B cell (primary cell): ENCODE data around the gene ZNF709. TPM values are rescaled to one million over a fixed set of nuclear protein-coding genes. Genes with fewer than 3 reads are reported as not detected.

Source experiments
- ATAC-seq: fragments of 200-7000 bp; cut with Tn5 transposase; one replicate; pipeline ENCODE4 v1.10.0; 2021; ENCODE audit warnings: low read depth, mild to moderate bottlenecking, moderate number of reproducible peaks, moderate library complexity
- CTCF ChIA-PET: fragments of 350-600 bp; sonication (Branson Sonifier 250); formaldehyde crosslinking; loops from one replicate; lab custom pipeline; 2021; ENCODE audit warnings: antibody characterized with exemption, inconsistent platforms; lab: Charles Lee
- POLR2A ChIA-PET: fragments of 350-600 bp; sonication (Branson Sonifier 250); formaldehyde crosslinking; loops from one replicate; lab custom pipeline; 2021; ENCODE audit warnings: antibody characterized with exemption; lab: Charles Lee
- DNase-seq: peaks from one replicate; pipeline ENCODE4 v3.0.0; 2013
- H2AFZ ChIP-seq: 2 replicates; pipeline ENCODE4 v1.6.1; 2012; ENCODE audit warnings: mild to moderate bottlenecking, low read depth, low read length; ENCODE audit not compliant: insufficient read depth, poor library complexity, severe bottlenecking
- H3K27ac ChIP-seq, 2 donors: 1 replicate in 1 of 2; 2 replicates in 1 of 2; pipeline ENCODE4 v1.5.1; 2012 to 2013; ENCODE audit warnings: low read length in 2 of 2, mild to moderate bottlenecking in 2 of 2, moderate library complexity in 1 of 2
- H3K27me3 ChIP-seq, 4 experiments: fragments of 200-600 bp in 1 of 4; sonication (generic) in 1 of 4; replicated peaks in 1 of 4; 1 replicate in 2 of 4; 2 replicates in 2 of 4; pipeline versions ENCODE4 v1.6.1 to v1.7.0; 2013 to 2016; ENCODE audit warnings: low read length in 3 of 4, mild to moderate bottlenecking in 2 of 4, mixed read lengths in 1 of 4, moderate library complexity in 1 of 4; ENCODE audit not compliant: insufficient read depth in 4 of 4, control insufficient read depth in 3 of 4; ENCODE audit errors: control extremely low read depth in 1 of 4
- H3K36me3 ChIP-seq, 2 experiments: replicated peaks in 1 of 2; 1 replicate in 1 of 2; 2 replicates in 1 of 2; pipeline versions ENCODE4 v1.6.1 to v1.7.1; 2013; ENCODE audit warnings: low read length in 1 of 2; ENCODE audit not compliant: insufficient read depth in 2 of 2, control insufficient read depth in 1 of 2; ENCODE audit errors: control extremely low read depth in 1 of 2, extremely low read depth in 1 of 2
- H3K4me1 ChIP-seq, 2 donors: fragments of 200-600 bp in 1 of 2; sonication (generic) in 1 of 2; 1 replicate in 1 of 2; 2 replicates in 1 of 2; pipeline versions ENCODE4 v1.5.1 to v1.6.1; 2013 to 2017; ENCODE audit warnings: low read length in 2 of 2; ENCODE audit not compliant: control insufficient read depth in 2 of 2, insufficient read depth in 2 of 2
- H3K4me2 ChIP-seq: replicated peaks from 2 replicates; pipeline ENCODE3; 2012; ENCODE audit warnings: mild to moderate bottlenecking, low read depth, low read length; ENCODE audit not compliant: poor library complexity, severe bottlenecking
- H3K4me3 ChIP-seq, 5 experiments: fragments of 200-600 bp in 1 of 5; sonication (generic) in 1 of 5; 1 replicate in 3 of 5; 2 replicates in 2 of 5; pipeline versions ENCODE4 v1.5.1 to v1.7.0; 2011 to 2016; ENCODE audit warnings: low read length in 4 of 5, mild to moderate bottlenecking in 4 of 5, low read depth in 2 of 5, control low read depth in 1 of 5, moderate library complexity in 1 of 5; ENCODE audit not compliant: insufficient read depth in 1 of 5; ENCODE audit errors: control extremely low read depth in 1 of 5, extremely low read depth in 1 of 5
- H3K79me2 ChIP-seq: fragments of 200-600 bp; sonication (generic); one replicate; pipeline ENCODE4 v1.6.0; 2016; ENCODE audit warnings: low read length; ENCODE audit not compliant: control insufficient read depth, insufficient read depth
- H3K9ac ChIP-seq: fragments of 200-600 bp; sonication (generic); 2 replicates; pipeline ENCODE4 v1.6.1; 2017; ENCODE audit warnings: mild to moderate bottlenecking, low read length, moderate library complexity
- H3K9me3 ChIP-seq, 3 donors: one replicate each; pipeline versions ENCODE4 v1.6.1 to v1.7.1; 2013; ENCODE audit warnings: low read length in 2 of 3; ENCODE audit not compliant: control insufficient read depth in 2 of 3, insufficient read depth in 1 of 3; ENCODE audit errors: control extremely low read depth in 1 of 3
- H4K20me1 ChIP-seq: 2 replicates; pipeline ENCODE4 v1.6.0; 2012; ENCODE audit warnings: mild to moderate bottlenecking, low read length; ENCODE audit not compliant: insufficient read depth, control insufficient read depth, poor library complexity, severe bottlenecking
- H3K27ac Mint-ChIP-seq: one replicate; pipeline ENCODE4 v1.8.0; 2021; ENCODE audit warnings: mixed read lengths
- H3K27me3 Mint-ChIP-seq: one replicate; pipeline ENCODE4 v1.8.0; 2021; ENCODE audit warnings: mixed read lengths
- H3K4me1 Mint-ChIP-seq: one replicate; pipeline ENCODE4 v1.8.0; 2021; ENCODE audit warnings: mixed read lengths
- H3K4me3 Mint-ChIP-seq: one replicate; pipeline ENCODE4 v1.8.0; 2021; ENCODE audit warnings: mixed read lengths
- H3K9me3 Mint-ChIP-seq: one replicate; pipeline ENCODE4 v1.8.0; 2022; ENCODE audit warnings: mixed read lengths; ENCODE audit not compliant: insufficient read depth
- EZH2 ChIP-seq: IDR thresholded peaks from 2 replicates; pipeline ENCODE4 v1.6.1; 2012; ENCODE audit warnings: borderline replicate concordance, low read depth, mild to moderate bottlenecking, moderate library complexity, low read length; ENCODE audit not compliant: insufficient read depth, poor library complexity, severe bottlenecking
- WGBS: methylation state at CpG from one replicate; pipeline ENCODE4 v1.1.5; 2013; ENCODE audit warnings: missing lambda C conversion rate; ENCODE audit not compliant: insufficient coverage; 5-methylcytosine and 5-hydroxymethylcytosine counted together
- intact Hi-C: fragments of 100-400 bp; cut with micrococcal nuclease; formaldehyde crosslinking; loops from one replicate; pipeline ENCODE4 v1.10.0; 2022
- polyA plus RNA-seq: library from polyadenylated mRNA; depleted of rRNA; stranded (reverse); fragments of >200 nt; gene quantifications from 2 replicates; pipeline ENCODE4 v1.2.3, GENCODE V29; 2012
- total RNA-seq, 2 donors: library from RNA; stranded (reverse); fragments of 120-200 nt in 1 of 2; gene quantifications; 1 replicate in 1 of 2; 2 replicates in 1 of 2; pipeline versions ENCODE4 v1.2.3 to v1.2.4, GENCODE V29; 2013 to 2022
- TF ChIP-seq, protein P1 (sequence below): fragments of 200-600 bp; IDR thresholded peaks from one replicate; pipeline ENCODE4 v1.8.0; 2022; ENCODE audit warnings: antibody characterized with exemption, mild to moderate bottlenecking

The ZNF709 gene
- total and polyA plus RNA-seq, 2 donors (not counting 1 experiment from before 2014, with no cell fraction given) = 1.7 to 8.4 TPM

GRCh38 chr19:12484011-12484370 lies 625 bp downstream of the ZNF709 start:
- H2AFZ ChIP-seq = peak overlapping the region; percentile 95
- Mint-ChIP-seq H3K27me3 (no peaks in the 10 kb centered on the region), H3K27ac (peak overlapping the region; percentile 89), H3K4me1 (peaks cover 34% of the 10 kb centered on the region), H3K4me3 (peak overlapping the region; percentile 91), H3K9me3 (no peaks in the 10 kb centered on the region)
- H3K27ac ChIP-seq = peak overlapping the region; percentile 69 to 84
- H3K4me3 ChIP-seq = peak overlapping the region; percentile 81 to 98 (median 92)
- TF ChIP-seq, protein P1, sequence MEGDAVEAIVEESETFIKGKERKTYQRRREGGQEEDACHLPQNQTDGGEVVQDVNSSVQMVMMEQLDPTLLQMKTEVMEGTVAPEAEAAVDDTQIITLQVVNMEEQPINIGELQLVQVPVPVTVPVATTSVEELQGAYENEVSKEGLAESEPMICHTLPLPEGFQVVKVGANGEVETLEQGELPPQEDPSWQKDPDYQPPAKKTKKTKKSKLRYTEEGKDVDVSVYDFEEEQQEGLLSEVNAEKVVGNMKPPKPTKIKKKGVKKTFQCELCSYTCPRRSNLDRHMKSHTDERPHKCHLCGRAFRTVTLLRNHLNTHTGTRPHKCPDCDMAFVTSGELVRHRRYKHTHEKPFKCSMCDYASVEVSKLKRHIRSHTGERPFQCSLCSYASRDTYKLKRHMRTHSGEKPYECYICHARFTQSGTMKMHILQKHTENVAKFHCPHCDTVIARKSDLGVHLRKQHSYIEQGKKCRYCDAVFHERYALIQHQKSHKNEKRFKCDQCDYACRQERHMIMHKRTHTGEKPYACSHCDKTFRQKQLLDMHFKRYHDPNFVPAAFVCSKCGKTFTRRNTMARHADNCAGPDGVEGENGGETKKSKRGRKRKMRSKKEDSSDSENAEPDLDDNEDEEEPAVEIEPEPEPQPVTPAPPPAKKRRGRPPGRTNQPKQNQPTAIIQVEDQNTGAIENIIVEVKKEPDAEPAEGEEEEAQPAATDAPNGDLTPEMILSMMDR = no peak
- no peak for TF ChIP-seq EZH2
- intact Hi-C loops = loop anchor here (1.0 to 10.0 kb wide), 7 partner anchors 11 to 319 kb away; partner anchors contain the start of genes ZNF136, ZNF44, ZNF443 and ZNF563
- ChIA-PET POLR2A (interaction anchor here (0.6 to 1.5 kb wide), 2 partner anchors 11 to 121 kb away, joined by 3 to 9 read pairs; no protein-coding TSS in a partner anchor), CTCF (interaction anchor here (1.2 kb wide), 1 partner anchor 12 kb away, joined by 3 read pairs; no protein-coding TSS in a partner anchor)
- H3K4me1 ChIP-seq = peaks cover 30 to 39% of the 10 kb centered on the region in 2 donors
- no peaks in the 10 kb centered on the region for H3K9me3 ChIP-seq
- no peaks in the 10 kb centered on the region for H3K36me3 ChIP-seq
- ATAC-seq = no peak
- no peak for DNase-seq
- H4K20me1 ChIP-seq = peaks cover 11% of the 10 kb centered on the region
- peak overlapping the region; percentile 95 for H3K4me2 ChIP-seq
- H3K27me3 ChIP-seq = no peaks in the 10 kb centered on the region
- peak overlapping the region; percentile 97 for H3K9ac ChIP-seq
- peaks cover 57% of the 10 kb centered on the region for H3K79me2 ChIP-seq
- 2% methylated on average over 8 of the region's 13 CpGs for WGBS

DNA sequence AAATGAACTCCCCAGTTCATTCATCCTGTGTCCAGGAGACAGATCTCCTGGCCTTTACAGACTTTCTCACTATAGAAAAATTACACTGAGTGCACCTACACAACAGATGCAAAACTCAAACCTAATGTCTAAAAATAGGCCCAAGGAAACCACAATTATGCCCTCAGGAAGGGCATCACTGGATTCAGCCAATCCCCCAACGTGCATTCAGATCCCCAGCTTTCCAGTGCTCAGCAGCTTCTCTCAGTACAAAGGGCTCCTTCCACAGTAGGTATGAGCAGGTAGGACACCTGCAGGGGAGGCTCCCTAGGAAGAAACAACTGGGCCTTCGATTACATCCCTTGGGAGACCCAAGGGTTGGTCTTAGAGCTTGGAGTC lies 2.1 kb downstream of the ZNF709 start:
- peaks cover 72% of the 10 kb centered on the region for H3K79me2 ChIP-seq
- no peak overlapping the region for H2AFZ ChIP-seq
- peak overlapping the region; percentile 61 for H3K4me3 Mint-ChIP-seq
- no peaks in the 10 kb centered on the region for H3K27me3 Mint-ChIP-seq
- ChIA-PET POLR2A (no interaction called here), CTCF (interaction anchor here (1.0 kb wide), 1 partner anchor 420 kb away, joined by 4 read pairs; no protein-coding TSS in a partner anchor)
- no peak overlapping the region for H3K4me3 ChIP-seq
- 33% methylated on average over 1 of the region's 2 CpGs for WGBS
- peaks cover 26% of the 10 kb centered on the region for H4K20me1 ChIP-seq
- peak overlapping the region; percentile 51 for H3K4me2 ChIP-seq
- peak overlapping the region; percentile 47 to 55 for H3K27ac ChIP-seq
- peaks cover 45% of the 10 kb centered on the region for H3K4me1 Mint-ChIP-seq
- peak overlapping the region; percentile 48 for H3K27ac Mint-ChIP-seq
- DNase-seq = peak; percentile 37
- no peaks in the 10 kb centered on the region for H3K9me3 Mint-ChIP-seq
- no peaks in the 10 kb centered on the region for H3K36me3 ChIP-seq
- no peaks in the 10 kb centered on the region for H3K9me3 ChIP-seq
- peaks cover 40 to 45% of the 10 kb centered on the region in 2 donors for H3K4me1 ChIP-seq
- TF ChIP-seq, protein P1 = no peak
- no peak for TF ChIP-seq EZH2
- peak overlapping the region; percentile 14 for H3K9ac ChIP-seq
- no peak for ATAC-seq
- intact Hi-C loops = loop anchor here (10.0 kb wide), 1 partner anchor 318 kb away; the partner anchor contains the start of gene ZNF136
- H3K27me3 ChIP-seq = no peaks in the 10 kb centered on the region
